Naive thymus-derived CD4-positive, alpha-beta T cell (primary cell): ENCODE results near the gene NXT2. TPM values are rescaled to one million over a fixed set of nuclear protein-coding genes. Genes with fewer than 3 reads are reported as not detected.

Experiments used
- ATAC-seq: fragments of 150-1000 bp; cut with Tn5 transposase; 2 replicates; pipeline ENCODE4 v1.10.0; 2021; ENCODE audit warnings: mild to moderate bottlenecking, moderate library complexity
- CTCF ChIA-PET: fragments of 350-600 bp; sonication (Branson Sonifier 250); formaldehyde crosslinking; loops from one replicate; lab custom pipeline; 2021; ENCODE audit warnings: antibody characterized with exemption; lab: Charles Lee
- POLR2A ChIA-PET: fragments of 350-600 bp; sonication (Branson Sonifier 250); formaldehyde crosslinking; loops from one replicate; lab custom pipeline; 2021; ENCODE audit warnings: antibody characterized with exemption, inconsistent platforms; lab: Charles Lee
- DNase-seq, 9 donors: peaks; one replicate each; pipeline versions ENCODE4 v3.0.0 to v3.0.0-alpha.2; 2020 to 2022; ENCODE audit warnings: mixed read lengths in 1 of 9
- H3K27ac ChIP-seq: one replicate; pipeline ENCODE4 v1.7.0; 2013; ENCODE audit warnings: mild to moderate bottlenecking, low read depth, low read length, moderate library complexity
- H3K27me3 ChIP-seq, 2 donors: one replicate each; pipeline ENCODE4 v1.7.0; 2013; ENCODE audit warnings: low read length in 2 of 2, mild to moderate bottlenecking in 2 of 2, moderate library complexity in 2 of 2; ENCODE audit not compliant: control insufficient read depth in 2 of 2, insufficient read depth in 2 of 2
- H3K36me3 ChIP-seq, 3 experiments: 1 replicate in 2 of 3; 2 replicates in 1 of 3; pipeline ENCODE4 v1.7.0; 2013; ENCODE audit warnings: low read length in 3 of 3, mild to moderate bottlenecking in 3 of 3, moderate library complexity in 1 of 3; ENCODE audit not compliant: insufficient read depth in 3 of 3, control insufficient read depth in 2 of 3
- H3K4me1 ChIP-seq, 2 donors: one replicate each; pipeline ENCODE4 v1.7.0; 2013; ENCODE audit warnings: low read length in 2 of 2, mild to moderate bottlenecking in 2 of 2, moderate library complexity in 1 of 2; ENCODE audit not compliant: control insufficient read depth in 2 of 2, insufficient read depth in 2 of 2
- H3K4me3 ChIP-seq: 2 replicates; pipeline ENCODE4 v1.7.0; 2013; ENCODE audit warnings: mild to moderate bottlenecking, low read length
- H3K9me3 ChIP-seq, 3 experiments: 1 replicate in 2 of 3; 2 replicates in 1 of 3; pipeline ENCODE4 v1.7.0; 2013; ENCODE audit warnings: low read length in 3 of 3; ENCODE audit not compliant: control insufficient read depth in 2 of 3
- H3K27ac Mint-ChIP-seq, 9 donors: one replicate each; pipeline ENCODE4 v1.8.0; 2020 to 2022; ENCODE audit warnings: mixed read lengths in 9 of 9, mild to moderate bottlenecking in 8 of 9, moderate library complexity in 5 of 9, inconsistent platforms in 2 of 9
- H3K27me3 Mint-ChIP-seq, 5 donors: one replicate each; pipeline ENCODE4 v1.8.0; 2021 to 2022; ENCODE audit warnings: mixed read lengths in 5 of 5, mild to moderate bottlenecking in 1 of 5
- H3K36me3 Mint-ChIP-seq, 5 donors: one replicate each; pipeline ENCODE4 v1.8.0; 2020 to 2022; ENCODE audit warnings: mixed read lengths in 5 of 5, mild to moderate bottlenecking in 3 of 5, inconsistent platforms in 1 of 5
- H3K4me1 Mint-ChIP-seq, 7 donors: one replicate each; pipeline ENCODE4 v1.8.0; 2020 to 2022; ENCODE audit warnings: mixed read lengths in 7 of 7, mild to moderate bottlenecking in 3 of 7, inconsistent platforms in 1 of 7
- H3K4me3 Mint-ChIP-seq, 10 donors: one replicate each; pipeline ENCODE4 v1.8.0; 2020 to 2022; ENCODE audit warnings: mild to moderate bottlenecking in 10 of 10, mixed read lengths in 10 of 10, moderate library complexity in 6 of 10, inconsistent platforms in 2 of 10
- H3K9me3 Mint-ChIP-seq, 11 donors: one replicate each; pipeline ENCODE4 v1.8.0; 2020 to 2022; ENCODE audit warnings: mixed read lengths in 11 of 11, mild to moderate bottlenecking in 4 of 11, inconsistent platforms in 1 of 11, moderate library complexity in 1 of 11
- intact Hi-C, 2 donors: fragments of 100-400 bp; cut with micrococcal nuclease; formaldehyde crosslinking; loops; one replicate each; pipeline ENCODE4 v1.15.1; 2023
- polyA plus RNA-seq, 2 donors: library from polyadenylated mRNA; unstranded; fragments of 300-500 nt; fragmentation: Illumina TruSeq; gene quantifications; one replicate each; pipeline ENCODE4 v1.2.3, GENCODE V29; 2021
- total RNA-seq, 6 experiments: library from RNA in 5 of 6; stranded (reverse) in 5 of 6; gene quantifications; 1 replicate in 5 of 6; 2 replicates in 1 of 6; pipeline ENCODE4 v1.2.3 and lab custom pipeline; 2021 to 2026

Gene NXT2
- total and polyA plus RNA-seq, 7 experiments from 2014 or later = 5.7 to 20.8 (median 8.5) TPM

- Histone ChIP-seq H3K27me3 (no peaks in the 10 kb centered on the region), H3K36me3 (no peaks in the 10 kb centered on the region), H3K4me1 (no peaks in the 10 kb centered on the region), H3K9me3 (no peaks in the 10 kb centered on the region), H3K27ac (no peak overlapping the region), H3K4me3 (no peak overlapping the region)
- H3K27me3 Mint-ChIP-seq = peaks cover 21 to 42% (median 31%) of the 10 kb centered on the region in 5 donors
- CTCF ChIA-PET = no interaction called here
- POLR2A ChIA-PET = no interaction called here
- H3K4me3 Mint-ChIP-seq = no peak overlapping the region
- DNase-seq (no peak), ATAC-seq (no peak)
- no peaks in the 10 kb centered on the region for H3K36me3 Mint-ChIP-seq
- no peaks in the 10 kb centered on the region for H3K9me3 Mint-ChIP-seq
- H3K4me1 Mint-ChIP-seq = no peaks in the 10 kb centered on the region
- no peak overlapping the region for H3K27ac Mint-ChIP-seq
- intact Hi-C loops = no loop called here
Measured at GRCh38 chrX:109511113-109511512, 25.5 kb upstream of the NXT2 start.

GRCh38 chrX:109519001-109519400, 17.6 kb upstream of the NXT2 start:
- ATAC-seq (no peak), DNase-seq (no peak)
- ChIA-PET POLR2A (no interaction called here), CTCF (no interaction called here)
- H3K27me3 ChIP-seq = no peaks in the 10 kb centered on the region
- H3K4me1 ChIP-seq = no peaks in the 10 kb centered on the region
- intact Hi-C loops = no loop called here
- H3K27me3 Mint-ChIP-seq = peaks cover 8 to 29% (median 25%) of the 10 kb centered on the region in 5 donors
- no peak overlapping the region for H3K4me3 Mint-ChIP-seq
- H3K4me3 ChIP-seq = no peak overlapping the region
- H3K9me3 ChIP-seq = no peaks in the 10 kb centered on the region
- H3K36me3 ChIP-seq = no peaks in the 10 kb centered on the region
- no peaks in the 10 kb centered on the region for H3K36me3 Mint-ChIP-seq
- no peak overlapping the region for H3K27ac Mint-ChIP-seq
- H3K27ac ChIP-seq = no peak overlapping the region
- H3K4me1 Mint-ChIP-seq = no peaks in the 10 kb centered on the region
- H3K9me3 Mint-ChIP-seq = peaks cover 0 to 5% (median 0%) of the 10 kb centered on the region in 11 donors

GRCh38 chrX:109533005-109533404, 3.6 kb upstream of the NXT2 start:
- Histone ChIP-seq H3K9me3 (no peaks in the 10 kb centered on the region), H3K27me3 (no peaks in the 10 kb centered on the region), H3K4me1 (peaks cover 0 to 3% of the 10 kb centered on the region in 2 donors), H3K36me3 (no peaks in the 10 kb centered on the region), H3K27ac (no peak overlapping the region), H3K4me3 (no peak overlapping the region)
- peak overlapping the region in 1 of 10 donors; percentile 54 for H3K4me3 Mint-ChIP-seq
- H3K4me1 Mint-ChIP-seq = peaks cover 0 to 14% (median 7%) of the 10 kb centered on the region in 7 donors
- no peak overlapping the region for H3K27ac Mint-ChIP-seq
- ChIA-PET CTCF (no interaction called here), POLR2A (no interaction called here)
- H3K36me3 Mint-ChIP-seq = no peaks in the 10 kb centered on the region
- intact Hi-C loops = loop anchor here in 1 of 2 donors (10.0 kb wide), 1 partner anchor 172 kb away; no protein-coding TSS in a partner anchor
- peaks cover under 1 to 37% (median 15%) of the 10 kb centered on the region in 5 donors for H3K27me3 Mint-ChIP-seq
- DNase-seq = no peak
- ATAC-seq = no peak
- peaks cover 0 to 4% (median 0%) of the 10 kb centered on the region in 11 donors for H3K9me3 Mint-ChIP-seq

- DNase-seq = no peak
- Histone ChIP-seq H3K27me3 (no peaks in the 10 kb centered on the region), H3K4me1 (peaks cover 0 to 3% of the 10 kb centered on the region in 2 donors), H3K9me3 (no peaks in the 10 kb centered on the region), H3K36me3 (no peaks in the 10 kb centered on the region), H3K27ac (no peak overlapping the region), H3K4me3 (no peak overlapping the region)
- no peak for ATAC-seq
- no peak overlapping the region for H3K4me3 Mint-ChIP-seq
- peaks cover 0 to 4% (median 0%) of the 10 kb centered on the region in 11 donors for H3K9me3 Mint-ChIP-seq
- CTCF ChIA-PET = no interaction called here
- no peaks in the 10 kb centered on the region for H3K36me3 Mint-ChIP-seq
- no peak overlapping the region for H3K27ac Mint-ChIP-seq
- peaks cover 0 to 36% (median 12%) of the 10 kb centered on the region in 5 donors for H3K27me3 Mint-ChIP-seq
- intact Hi-C loops = loop anchor here in 1 of 2 donors (10.0 kb wide), 1 partner anchor 171 kb away; no protein-coding TSS in a partner anchor
- peaks cover 0 to 14% (median 8%) of the 10 kb centered on the region in 7 donors for H3K4me1 Mint-ChIP-seq
- POLR2A ChIA-PET = no interaction called here
Measured at GRCh38 chrX:109533631-109534030, 3.0 kb upstream of the NXT2 start.

GRCh38 chrX:109534933-109535332, 1.7 kb upstream of the NXT2 start:
- Histone ChIP-seq H3K36me3 (no peaks in the 10 kb centered on the region), H3K27me3 (no peaks in the 10 kb centered on the region), H3K27ac (no peak overlapping the region), H3K9me3 (no peaks in the 10 kb centered on the region), H3K4me3 (no peak overlapping the region), H3K4me1 (peaks cover 0 to 3% of the 10 kb centered on the region in 2 donors)
- CTCF ChIA-PET = no interaction called here
- POLR2A ChIA-PET = no interaction called here
- intact Hi-C loops = loop anchor here (5.0 to 10.0 kb wide), 5 partner anchors 170 to 1908 kb away; partner anchors contain the start of genes AMMECR1 (in 1 of the 2), MID2 (in 1 of the 2) and PRPS1 (in 1 of the 2)
- ATAC-seq (no peak), DNase-seq (no peak)
- peaks cover 0 to 3% (median 0%) of the 10 kb centered on the region in 5 donors for H3K36me3 Mint-ChIP-seq
- peaks cover 0 to 14% (median 8%) of the 10 kb centered on the region in 7 donors for H3K4me1 Mint-ChIP-seq
- peaks cover 0 to 27% (median 12%) of the 10 kb centered on the region in 5 donors for H3K27me3 Mint-ChIP-seq
- no peak overlapping the region for H3K27ac Mint-ChIP-seq
- H3K4me3 Mint-ChIP-seq = peak overlapping the region in 2 of 10 donors; percentile 34 to 52
- H3K9me3 Mint-ChIP-seq = peaks cover 0 to 4% (median 0%) of the 10 kb centered on the region in 11 donors

- ATAC-seq (no peak), DNase-seq (no peak)
- H3K36me3 ChIP-seq = no peaks in the 10 kb centered on the region
- peaks cover 0 to 14% (median 8%) of the 10 kb centered on the region in 7 donors for H3K4me1 Mint-ChIP-seq
- peaks cover 0 to 3% (median 0%) of the 10 kb centered on the region in 5 donors for H3K36me3 Mint-ChIP-seq
- no peak overlapping the region for H3K27ac ChIP-seq
- no peaks in the 10 kb centered on the region for H3K27me3 ChIP-seq
- H3K4me3 ChIP-seq = no peak overlapping the region
- peaks cover 0 to 21% (median 12%) of the 10 kb centered on the region in 5 donors for H3K27me3 Mint-ChIP-seq
- intact Hi-C loops = loop anchor here (5.0 to 10.0 kb wide), 5 partner anchors 169 to 1908 kb away; partner anchors contain the start of genes AMMECR1 (in 1 of the 2), MID2 (in 1 of the 2) and PRPS1 (in 1 of the 2)
- peak overlapping the region; percentile 7 to 68 (median 34) for H3K4me3 Mint-ChIP-seq
- POLR2A ChIA-PET = no interaction called here
- H3K9me3 ChIP-seq = no peaks in the 10 kb centered on the region
- H3K4me1 ChIP-seq = peaks cover 0 to 3% of the 10 kb centered on the region in 2 donors
- peak overlapping the region in 5 of 9 donors; percentile 21 to 99 (median 83) for H3K27ac Mint-ChIP-seq
- CTCF ChIA-PET = no interaction called here
- peaks cover 0 to 4% (median 0%) of the 10 kb centered on the region in 11 donors for H3K9me3 Mint-ChIP-seq
Measured at GRCh38 chrX:109535578-109535977, 1.1 kb upstream of the NXT2 start.
